ENCODE measurements around the gene UBE2E1.

Gene UBE2E1

GRCh38 chr3:23796518-23796917, 9.2 kb upstream of the UBE2E1 start:
- Histone ChIP-seq H3K9ac (ENCODE audit: low read length) (no peak overlapping the region), H3K36me3 (ENCODE audit: insufficient read depth, low read length) (no peaks in the 10 kb centered on the region), H3K4me3 (ENCODE audit: low read depth in 1 of 2, low read length in 2 of 2) (no peak overlapping the region)

GRCh38 chr3:23797491-23797890, 8.3 kb upstream of the UBE2E1 start:
- no peaks in the 10 kb centered on the region for H3K36me3 ChIP-seq (ENCODE audit: insufficient read depth, low read length)

More at GRCh38 chr3:23796518-23796917, 9.2 kb upstream of the UBE2E1 start:
- Histone ChIP-seq H3K27ac (ENCODE audit: low read depth, low read length) (no peak overlapping the region), H3K9me3 (ENCODE audit: low read length) (no peaks in the 10 kb centered on the region), H3K27me3 (ENCODE audit: control insufficient read depth in 1 of 2, insufficient read depth in 2 of 2, low read length in 2 of 2) (no peaks in the 10 kb centered on the region), H3K4me1 (ENCODE audit: insufficient read depth, low read length) (no peaks in the 10 kb centered on the region)

DNA sequence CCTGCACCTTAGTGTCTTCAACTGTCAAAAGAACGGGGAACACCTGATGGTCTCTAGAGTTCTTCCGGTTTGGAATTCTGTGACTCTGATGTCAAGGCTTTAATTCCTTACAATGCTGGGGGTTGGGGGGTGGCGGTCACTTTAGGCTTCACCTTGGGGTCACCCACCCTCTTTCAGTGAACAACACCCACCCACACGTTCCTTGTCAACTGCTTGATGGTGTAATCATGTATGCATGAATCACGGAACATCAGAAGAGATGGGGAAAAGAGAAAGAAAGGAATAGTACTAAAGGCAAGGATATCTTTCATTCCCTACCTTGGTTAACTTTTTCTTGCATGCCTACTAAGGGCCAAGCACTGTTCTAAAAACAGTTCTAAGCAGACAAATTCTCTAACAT, 7.3 kb upstream of the UBE2E1 start:
- Histone ChIP-seq H3K36me3 (ENCODE audit: insufficient read depth, low read length) (no peaks in the 10 kb centered on the region), H3K4me3 (ENCODE audit: low read depth in 1 of 2, low read length in 2 of 2) (no peak overlapping the region), H3K27me3 (ENCODE audit: control insufficient read depth in 1 of 2, insufficient read depth in 2 of 2, low read length in 2 of 2) (no peaks in the 10 kb centered on the region), H3K4me1 (ENCODE audit: insufficient read depth, low read length) (no peaks in the 10 kb centered on the region), H3K27ac (ENCODE audit: low read depth, low read length) (no peak overlapping the region), H3K9ac (ENCODE audit: low read length) (no peak overlapping the region), H3K9me3 (ENCODE audit: low read length) (no peaks in the 10 kb centered on the region)

More at GRCh38 chr3:23797491-23797890, 8.3 kb upstream of the UBE2E1 start:
- Histone ChIP-seq H3K27me3 (ENCODE audit: control insufficient read depth in 1 of 2, insufficient read depth in 2 of 2, low read length in 2 of 2) (no peaks in the 10 kb centered on the region), H3K9ac (ENCODE audit: low read length) (no peak overlapping the region), H3K9me3 (ENCODE audit: low read length) (no peaks in the 10 kb centered on the region), H3K4me1 (ENCODE audit: insufficient read depth, low read length) (no peaks in the 10 kb centered on the region), H3K4me3 (ENCODE audit: low read depth in 1 of 2, low read length in 2 of 2) (no peak overlapping the region), H3K27ac (ENCODE audit: low read depth, low read length) (no peak overlapping the region)

DNA sequence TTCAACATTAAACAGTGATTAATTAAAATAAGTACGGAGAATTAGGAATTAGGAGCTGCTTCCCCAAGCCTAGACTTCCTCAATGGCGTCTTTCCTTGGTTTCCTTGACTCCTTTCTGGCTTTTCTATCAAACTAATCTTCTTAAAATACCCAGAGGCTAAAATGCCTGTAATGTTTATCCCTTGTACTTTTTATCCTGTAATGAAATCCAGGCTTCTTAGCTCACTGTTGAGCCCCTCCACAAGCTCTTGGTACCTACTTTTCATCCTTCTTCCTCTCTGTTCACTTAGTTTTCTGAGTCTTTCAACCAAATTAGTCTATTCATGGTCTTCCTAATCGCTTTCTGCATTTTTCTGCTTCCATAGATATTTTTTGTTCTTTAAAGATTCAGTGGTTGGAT, 6.9 kb upstream of the UBE2E1 start:
- H3K4me3 ChIP-seq (ENCODE audit: low read depth in 1 of 2, low read length in 2 of 2) = no peak overlapping the region
- H3K9ac ChIP-seq (ENCODE audit: low read length) = no peak overlapping the region
- H3K27me3 ChIP-seq (ENCODE audit: control insufficient read depth in 1 of 2, insufficient read depth in 2 of 2, low read length in 2 of 2) = no peaks in the 10 kb centered on the region
- no peaks in the 10 kb centered on the region for H3K36me3 ChIP-seq (ENCODE audit: insufficient read depth, low read length)
- no peaks in the 10 kb centered on the region for H3K9me3 ChIP-seq (ENCODE audit: low read length)
- no peak overlapping the region for H3K27ac ChIP-seq (ENCODE audit: low read depth, low read length)
- no peaks in the 10 kb centered on the region for H3K4me1 ChIP-seq (ENCODE audit: insufficient read depth, low read length)

DNA sequence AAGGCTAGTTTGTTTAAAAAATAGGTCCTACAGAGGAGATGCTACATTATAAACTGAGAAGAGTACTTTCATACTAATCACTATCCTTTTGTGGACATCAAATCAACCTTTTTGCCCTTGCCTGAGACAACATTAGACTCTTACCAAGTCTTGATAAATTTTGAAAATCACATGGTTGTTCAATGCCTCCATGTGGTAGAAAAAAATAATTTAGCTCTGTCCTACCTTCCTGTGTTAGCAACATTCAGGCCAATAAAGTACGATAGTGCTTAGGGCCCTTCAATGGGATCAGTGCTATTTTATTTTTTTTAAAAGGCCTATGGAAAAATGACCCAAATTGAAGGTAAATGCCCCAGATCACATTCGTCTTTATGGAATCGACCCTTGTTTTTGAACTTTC, 5.0 kb upstream of the UBE2E1 start:
- Histone ChIP-seq H3K9me3 (ENCODE audit: low read length) (no peaks in the 10 kb centered on the region), H3K9ac (ENCODE audit: low read length) (no peak overlapping the region), H3K4me1 (ENCODE audit: insufficient read depth, low read length) (no peaks in the 10 kb centered on the region), H3K36me3 (ENCODE audit: insufficient read depth, low read length) (no peaks in the 10 kb centered on the region), H3K27me3 (ENCODE audit: control insufficient read depth in 1 of 2, insufficient read depth in 2 of 2, low read length in 2 of 2) (no peaks in the 10 kb centered on the region), H3K27ac (ENCODE audit: low read depth, low read length) (no peak overlapping the region), H3K4me3 (ENCODE audit: low read depth in 1 of 2, low read length in 2 of 2) (no peak overlapping the region)

- no peaks in the 10 kb centered on the region for H3K9me3 ChIP-seq (ENCODE audit: low read length)
- peaks cover 22% of the 10 kb centered on the region for H3K4me1 ChIP-seq (ENCODE audit: insufficient read depth, low read length)
- H3K9ac ChIP-seq (ENCODE audit: low read length) = no peak overlapping the region
- H3K27me3 ChIP-seq (ENCODE audit: control insufficient read depth in 1 of 2, insufficient read depth in 2 of 2, low read length in 2 of 2) = no peaks in the 10 kb centered on the region
- H3K36me3 ChIP-seq (ENCODE audit: insufficient read depth, low read length) = no peaks in the 10 kb centered on the region
- no peak overlapping the region for H3K4me3 ChIP-seq (ENCODE audit: low read depth in 1 of 2, low read length in 2 of 2)
- H3K27ac ChIP-seq (ENCODE audit: low read depth, low read length) = no peak overlapping the region
Observed at GRCh38 chr3:23804441-23805209, 1.1 kb upstream of the UBE2E1 start.

GRCh38 chr3:23805210-23805632, 534 bp upstream of the UBE2E1 start:
- H3K4me1 ChIP-seq (ENCODE audit: insufficient read depth, low read length) = peaks cover 28% of the 10 kb centered on the region
- H3K27ac ChIP-seq (ENCODE audit: low read depth, low read length) = peak overlapping the region; percentile 53

DNA sequence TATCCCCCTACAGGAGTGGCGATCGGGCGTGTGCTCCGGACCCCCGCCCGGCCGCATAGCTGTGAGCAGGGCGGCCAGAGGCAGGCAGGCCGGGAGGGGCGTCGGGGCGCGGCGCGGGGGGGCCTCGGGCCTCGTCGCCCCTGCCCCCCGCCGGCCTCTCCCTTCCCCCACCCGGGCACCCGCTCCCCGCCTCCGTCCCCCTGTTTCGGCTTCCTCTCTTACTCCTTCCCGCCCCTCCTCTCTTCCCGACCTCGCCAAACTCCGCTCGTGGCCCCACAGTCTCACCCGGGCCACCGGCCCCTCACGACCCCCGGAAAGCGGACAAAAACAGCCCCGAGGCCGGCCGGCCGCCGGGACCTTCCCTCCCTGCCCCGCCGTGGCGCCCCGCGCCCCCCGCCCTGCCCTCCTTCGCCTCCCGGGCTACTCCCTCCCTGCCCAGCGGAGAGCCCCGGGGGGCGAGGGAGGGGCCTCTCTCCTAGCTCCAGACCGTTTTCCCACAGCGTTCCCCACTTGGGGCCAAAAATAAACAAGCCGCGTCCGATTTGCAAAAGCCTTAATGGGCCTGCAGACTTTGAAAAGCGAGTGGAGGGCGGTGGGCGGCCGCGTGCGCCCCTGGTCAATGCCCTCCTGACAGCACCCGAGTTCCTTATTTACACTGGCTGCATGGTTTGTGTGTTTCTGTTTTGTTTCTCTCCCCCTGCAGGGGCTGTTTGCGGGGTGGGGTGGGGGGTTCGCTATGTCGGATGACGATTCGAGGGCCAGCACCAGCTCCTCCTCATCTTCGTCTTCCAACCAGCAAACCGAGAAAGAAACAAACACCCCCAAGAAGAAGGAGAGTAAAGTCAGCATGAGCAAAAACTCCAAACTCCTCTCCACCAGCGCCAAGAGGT, 1.0 kb downstream of the UBE2E1 start:
- Histone ChIP-seq H3K27me3 (ENCODE audit: control insufficient read depth in 1 of 2, insufficient read depth in 2 of 2, low read length in 2 of 2) (no peaks in the 10 kb centered on the region), H3K36me3 (ENCODE audit: insufficient read depth, low read length) (no peaks in the 10 kb centered on the region)

More at GRCh38 chr3:23805210-23805632, 534 bp upstream of the UBE2E1 start:
- H3K36me3 ChIP-seq (ENCODE audit: insufficient read depth, low read length) = no peaks in the 10 kb centered on the region
- no peaks in the 10 kb centered on the region for H3K27me3 ChIP-seq (ENCODE audit: control insufficient read depth in 1 of 2, insufficient read depth in 2 of 2, low read length in 2 of 2)
- H3K9me3 ChIP-seq (ENCODE audit: low read length) = no peaks in the 10 kb centered on the region
- H3K4me3 ChIP-seq (ENCODE audit: low read depth in 1 of 2, low read length in 2 of 2) = peak overlapping the region; percentile 50 to 75
- H3K9ac ChIP-seq (ENCODE audit: low read length) = peak overlapping the region; percentile 39

GRCh38 chr3:23807424-23808015, 1.8 kb downstream of the UBE2E1 start:
- H3K27me3 ChIP-seq (ENCODE audit: control insufficient read depth in 1 of 2, insufficient read depth in 2 of 2, low read length in 2 of 2) = no peaks in the 10 kb centered on the region
- H3K36me3 ChIP-seq (ENCODE audit: insufficient read depth, low read length) = no peaks in the 10 kb centered on the region
- peaks cover 43% of the 10 kb centered on the region for H3K4me1 ChIP-seq (ENCODE audit: insufficient read depth, low read length)
- H3K27ac ChIP-seq (ENCODE audit: low read depth, low read length) = peak overlapping the region; percentile 89
- no peaks in the 10 kb centered on the region for H3K9me3 ChIP-seq (ENCODE audit: low read length)
- H3K9ac ChIP-seq (ENCODE audit: low read length) = peak overlapping the region; percentile 74
- peak overlapping the region; percentile 75 to 84 for H3K4me3 ChIP-seq (ENCODE audit: low read depth in 1 of 2, low read length in 2 of 2)

More for the DNA sequence above, 1.0 kb downstream of the UBE2E1 start:
- H3K9me3 ChIP-seq (ENCODE audit: low read length) = no peaks in the 10 kb centered on the region
- peaks cover 36% of the 10 kb centered on the region for H3K4me1 ChIP-seq (ENCODE audit: insufficient read depth, low read length)
- H3K4me3 ChIP-seq (ENCODE audit: low read depth in 1 of 2, low read length in 2 of 2) = peak overlapping the region; percentile 75 to 84
- peak overlapping the region; percentile 89 for H3K27ac ChIP-seq (ENCODE audit: low read depth, low read length)
- H3K9ac ChIP-seq (ENCODE audit: low read length) = peak overlapping the region; percentile 74

GRCh38 chr3:23808525-23808924, 2.8 kb downstream of the UBE2E1 start:
- Histone ChIP-seq H3K27me3 (ENCODE audit: control insufficient read depth in 1 of 2, insufficient read depth in 2 of 2, low read length in 2 of 2) (no peaks in the 10 kb centered on the region), H3K4me1 (ENCODE audit: insufficient read depth, low read length) (peaks cover 46% of the 10 kb centered on the region), H3K9me3 (ENCODE audit: low read length) (no peaks in the 10 kb centered on the region), H3K27ac (ENCODE audit: low read depth, low read length) (no peak overlapping the region), H3K36me3 (ENCODE audit: insufficient read depth, low read length) (no peaks in the 10 kb centered on the region), H3K4me3 (ENCODE audit: low read depth in 1 of 2, low read length in 2 of 2) (no peak overlapping the region), H3K9ac (ENCODE audit: low read length) (no peak overlapping the region)

DNA sequence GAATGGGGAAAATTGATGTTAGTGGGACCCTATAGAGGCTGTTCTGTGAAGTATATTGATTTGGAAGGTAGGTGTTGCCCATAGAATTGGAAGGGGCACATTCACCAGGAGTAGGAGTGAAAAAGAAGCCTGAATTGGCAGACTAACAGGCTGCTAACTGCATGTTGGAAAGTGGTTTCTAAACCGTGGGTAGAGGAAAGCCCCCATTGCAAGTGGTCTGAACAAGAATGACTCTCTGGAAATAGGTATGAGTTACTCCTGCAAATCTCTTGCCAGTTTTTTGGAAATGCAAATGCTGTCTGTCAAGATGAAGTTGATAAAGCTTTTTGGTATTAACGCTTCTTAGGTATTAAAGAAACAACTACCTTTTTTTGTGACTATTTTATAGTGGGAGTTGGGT, 3.5 kb downstream of the UBE2E1 start:
- no peaks in the 10 kb centered on the region for H3K36me3 ChIP-seq (ENCODE audit: insufficient read depth, low read length)
- peaks cover 46% of the 10 kb centered on the region for H3K4me1 ChIP-seq (ENCODE audit: insufficient read depth, low read length)
- no peaks in the 10 kb centered on the region for H3K27me3 ChIP-seq (ENCODE audit: control insufficient read depth in 1 of 2, insufficient read depth in 2 of 2, low read length in 2 of 2)
- H3K9ac ChIP-seq (ENCODE audit: low read length) = no peak overlapping the region
- H3K4me3 ChIP-seq (ENCODE audit: low read depth in 1 of 2, low read length in 2 of 2) = no peak overlapping the region
- no peak overlapping the region for H3K27ac ChIP-seq (ENCODE audit: low read depth, low read length)
- H3K9me3 ChIP-seq (ENCODE audit: low read length) = no peaks in the 10 kb centered on the region
